NOMO-1 (cell line): ENCODE results near the gene MRM2.
A peak's percentile ranks its signal among the peaks of the same experiment; 100 is the strongest.

ENCODE experiments used
- DNase-seq, 2 experiments: peaks; one replicate each; lab custom pipeline; 2025; ENCODE audit not compliant: unreplicated experiment in 2 of 2; lab: John Stamatoyannopoulos, UW

Gene MRM2

GRCh38 chr7:2241580-2242540, at the start of gene MRM2, which contains the start of gene NUDT1:
MRM2 (minus strand) TSS chr7:2242205; CDS start chr7:2242169, 36 bp downstream.
NUDT1 (plus strand) TSS chr7:2242226; CDS start chr7:2244575, 2,349 bp downstream.
- DNase-seq: peak; percentile 49 to 78

GRCh38 chr7:2290877-2291276, 48.9 kb upstream of the MRM2 start:
- no peak for DNase-seq

- DNase-seq: no peak
Observed at GRCh38 chr7:2289621-2290020, 47.6 kb upstream of the MRM2 start.

GRCh38 chr7:2289111-2289586, 47.1 kb upstream of the MRM2 start:
- no peak for DNase-seq

- DNase-seq: no peak
Observed at GRCh38 chr7:2288503-2288902, 46.5 kb upstream of the MRM2 start.

GRCh38 chr7:2287745-2288144, 45.7 kb upstream of the MRM2 start:
- no peak for DNase-seq

- no peak for DNase-seq
Observed at GRCh38 chr7:2283074-2283473, 41.1 kb upstream of the MRM2 start.

- DNase-seq: no peak
Observed at GRCh38 chr7:2282185-2282751, 40.3 kb upstream of the MRM2 start.

GRCh38 chr7:2281541-2281940, 39.5 kb upstream of the MRM2 start:
- no peak for DNase-seq

GRCh38 chr7:2280424-2280823, 38.4 kb upstream of the MRM2 start:
- no peak for DNase-seq

GRCh38 chr7:2279896-2280295, 37.9 kb upstream of the MRM2 start:
- DNase-seq: no peak

- no peak for DNase-seq
Observed at GRCh38 chr7:2278026-2278425, 36.0 kb upstream of the MRM2 start.

GRCh38 chr7:2276107-2276506, 34.1 kb upstream of the MRM2 start:
- DNase-seq: no peak

- DNase-seq: no peak
Observed at GRCh38 chr7:2275101-2275500, 33.1 kb upstream of the MRM2 start.

- DNase-seq: no peak
Observed at GRCh38 chr7:2274666-2275065, 32.7 kb upstream of the MRM2 start.

- no peak for DNase-seq
Observed at GRCh38 chr7:2273866-2274265, 31.9 kb upstream of the MRM2 start.

- DNase-seq: no peak
Observed at GRCh38 chr7:2272031-2272430, 30.0 kb upstream of the MRM2 start.

- DNase-seq: no peak
Observed at GRCh38 chr7:2271273-2272026, 29.4 kb upstream of the MRM2 start.

GRCh38 chr7:2270495-2270894, 28.5 kb upstream of the MRM2 start:
- no peak for DNase-seq

- no peak for DNase-seq
Observed at GRCh38 chr7:2269991-2270460, 28.0 kb upstream of the MRM2 start.
